Activated naive CD4-positive, alpha-beta T cell treated with anti-CD3 and anti-CD28 coated beads, Interleukin-2, amount 10 ng/mL, durations not matched to agents 7 days and 5 days (primary cell): ENCODE results near the gene KRT76.
"Not testable (repeated sequence)": the region's sequence is repeated elsewhere in the genome, so short reads cannot be mapped to it uniquely, and the experiment has no call there.

Source experiments
- CTCF ChIA-PET: fragments of 350-600 bp; sonication (Branson Sonifier 250); formaldehyde crosslinking; loops from one replicate; lab custom pipeline; 2021; ENCODE audit warnings: antibody characterized with exemption; lab: Charles Lee
- DNase-seq: peaks from one replicate; pipeline ENCODE4 v3.0.0-alpha.2; 2020
- H3K27ac Mint-ChIP-seq: one replicate; pipeline ENCODE4 v1.8.0; 2021; ENCODE audit warnings: mild to moderate bottlenecking, moderate library complexity, mixed read lengths
- H3K27me3 Mint-ChIP-seq: one replicate; pipeline ENCODE4 v1.8.0; 2021; ENCODE audit warnings: mild to moderate bottlenecking, mixed read lengths
- H3K36me3 Mint-ChIP-seq: one replicate; pipeline ENCODE4 v1.8.0; 2021; ENCODE audit warnings: mixed read lengths
- H3K4me1 Mint-ChIP-seq: one replicate; pipeline ENCODE4 v1.8.0; 2021; ENCODE audit warnings: mixed read lengths
- H3K4me3 Mint-ChIP-seq: one replicate; pipeline ENCODE4 v1.8.0; 2021; ENCODE audit warnings: mild to moderate bottlenecking, moderate library complexity, mixed read lengths
- H3K9me3 Mint-ChIP-seq: one replicate; pipeline ENCODE4 v1.8.0; 2021; ENCODE audit warnings: mixed read lengths

Gene KRT76

GRCh38 chr12:52759695-52760094 is 17.4 kb downstream of the KRT76 start:
- H3K9me3 Mint-ChIP-seq = peaks cover 13% of the 10 kb centered on the region
- no peaks in the 10 kb centered on the region for H3K4me1 Mint-ChIP-seq
- H3K4me3 Mint-ChIP-seq = no peak overlapping the region
- CTCF ChIA-PET = interaction anchor here (1.3 to 1.4 kb wide), 2 partner anchors 176 to 178 kb away, joined by 3 to 4 read pairs; no protein-coding TSS in a partner anchor
- peaks cover 9% of the 10 kb centered on the region for H3K27me3 Mint-ChIP-seq
- no peaks in the 10 kb centered on the region for H3K36me3 Mint-ChIP-seq
- DNase-seq = no peak
- no peak overlapping the region for H3K27ac Mint-ChIP-seq

GRCh38 chr12:52759218-52759617 is 17.9 kb downstream of the KRT76 start:
- CTCF ChIA-PET = interaction anchor here (1.3 to 1.4 kb wide), 2 partner anchors 176 to 177 kb away, joined by 3 to 4 read pairs; no protein-coding TSS in a partner anchor
- no peak for DNase-seq
- Mint-ChIP-seq H3K9me3 (peaks cover 13% of the 10 kb centered on the region), H3K4me3 (no peak overlapping the region), H3K36me3 (no peaks in the 10 kb centered on the region), H3K27me3 (peaks cover 9% of the 10 kb centered on the region), H3K4me1 (no peaks in the 10 kb centered on the region), H3K27ac (no peak overlapping the region)

- CTCF ChIA-PET = no interaction called here
- Mint-ChIP-seq H3K4me1 (no peaks in the 10 kb centered on the region), H3K4me3 (no peak overlapping the region), H3K27me3 (peaks cover 15% of the 10 kb centered on the region), H3K36me3 (no peaks in the 10 kb centered on the region), H3K9me3 (peaks cover 13% of the 10 kb centered on the region), H3K27ac (no peak overlapping the region)
- no peak for DNase-seq
These were observed 19.5 kb downstream of the KRT76 start for GRCh38 chr12:52757449-52758176.

GRCh38 chr12:52756281-52756960 is 20.7 kb downstream of the KRT76 start:
- Mint-ChIP-seq H3K9me3 (peaks cover 11% of the 10 kb centered on the region), H3K4me3 (no peak overlapping the region), H3K4me1 (no peaks in the 10 kb centered on the region), H3K27me3 (peaks cover 22% of the 10 kb centered on the region), H3K27ac (no peak overlapping the region), H3K36me3 (no peaks in the 10 kb centered on the region)
- CTCF ChIA-PET = no interaction called here
- DNase-seq = no peak

GRCh38 chr12:52755533-52755932 is 21.6 kb downstream of the KRT76 start:
- Mint-ChIP-seq H3K9me3 (peaks cover 3% of the 10 kb centered on the region), H3K36me3 (no peaks in the 10 kb centered on the region), H3K27ac (no peak overlapping the region), H3K4me3 (no peak overlapping the region), H3K4me1 (no peaks in the 10 kb centered on the region), H3K27me3 (peaks cover 22% of the 10 kb centered on the region)
- CTCF ChIA-PET = no interaction called here
- no peak for DNase-seq

- Mint-ChIP-seq H3K36me3 (no peaks in the 10 kb centered on the region), H3K4me3 (no peak overlapping the region), H3K27me3 (peaks cover 22% of the 10 kb centered on the region), H3K4me1 (no peaks in the 10 kb centered on the region), H3K9me3 (no peaks in the 10 kb centered on the region), H3K27ac (no peak overlapping the region)
- DNase-seq = no peak
- CTCF ChIA-PET = no interaction called here
These were observed 23.0 kb downstream of the KRT76 start for GRCh38 chr12:52754135-52754534.

GRCh38 chr12:52753283-52753682 is 23.9 kb downstream of the KRT76 start:
- CTCF ChIA-PET = no interaction called here
- Mint-ChIP-seq H3K27ac (no peak overlapping the region), H3K9me3 (no peaks in the 10 kb centered on the region), H3K27me3 (peaks cover 28% of the 10 kb centered on the region), H3K36me3 (no peaks in the 10 kb centered on the region), H3K4me3 (no peak overlapping the region), H3K4me1 (peaks cover 6% of the 10 kb centered on the region)
- no peak for DNase-seq

GRCh38 chr12:52752516-52752915 is 24.6 kb downstream of the KRT76 start:
- Mint-ChIP-seq H3K9me3 (no peaks in the 10 kb centered on the region), H3K36me3 (no peaks in the 10 kb centered on the region), H3K4me3 (no peak overlapping the region), H3K27me3 (peaks cover 28% of the 10 kb centered on the region), H3K4me1 (peaks cover 6% of the 10 kb centered on the region), H3K27ac (no peak overlapping the region)
- DNase-seq = no peak
- CTCF ChIA-PET = no interaction called here

- Mint-ChIP-seq H3K36me3 (no peaks in the 10 kb centered on the region), H3K4me3 (no peak overlapping the region), H3K27me3 (peaks cover 28% of the 10 kb centered on the region), H3K4me1 (peaks cover 6% of the 10 kb centered on the region), H3K27ac (no peak overlapping the region), H3K9me3 (no peaks in the 10 kb centered on the region)
- no peak for DNase-seq
- CTCF ChIA-PET = no interaction called here
These were observed 25.4 kb downstream of the KRT76 start for GRCh38 chr12:52751795-52752194.

- H3K9me3 Mint-ChIP-seq, DNase-seq, CTCF ChIA-PET, H3K27ac Mint-ChIP-seq, H3K4me1 Mint-ChIP-seq, H3K36me3 Mint-ChIP-seq, H3K4me3 Mint-ChIP-seq: not testable (repeated sequence)
- peaks cover 26% of the 10 kb centered on the region for H3K27me3 Mint-ChIP-seq
These were observed 26.6 kb downstream of the KRT76 start for GRCh38 chr12:52750532-52750931.

GRCh38 chr12:52749827-52750226 is 27.3 kb downstream of the KRT76 start:
- Mint-ChIP-seq H3K9me3 (no peaks in the 10 kb centered on the region), H3K27me3 (peaks cover 23% of the 10 kb centered on the region), H3K36me3 (no peaks in the 10 kb centered on the region), H3K4me1 (peaks cover 6% of the 10 kb centered on the region), H3K27ac (no peak overlapping the region), H3K4me3 (no peak overlapping the region)
- CTCF ChIA-PET = no interaction called here
- DNase-seq = no peak

- CTCF ChIA-PET = no interaction called here
- Mint-ChIP-seq H3K4me1 (peaks cover 6% of the 10 kb centered on the region), H3K4me3 (no peak overlapping the region)
These were observed 28.6 kb downstream of the KRT76 start for GRCh38 chr12:52748578-52748977.

GRCh38 chr12:52745554-52745953 is 31.6 kb downstream of the KRT76 start:
- CTCF ChIA-PET = no interaction called here
- no peaks in the 10 kb centered on the region for H3K9me3 Mint-ChIP-seq
- H3K27ac Mint-ChIP-seq = no peak overlapping the region
- H3K4me1 Mint-ChIP-seq = peaks cover 6% of the 10 kb centered on the region
- DNase-seq = no peak
- H3K4me3 Mint-ChIP-seq = no peak overlapping the region
- H3K36me3 Mint-ChIP-seq = no peaks in the 10 kb centered on the region
- peaks cover 19% of the 10 kb centered on the region for H3K27me3 Mint-ChIP-seq

More at GRCh38 chr12:52748578-52748977, 28.6 kb downstream of the KRT76 start:
- no peaks in the 10 kb centered on the region for H3K9me3 Mint-ChIP-seq
- no peak for DNase-seq
- peaks cover 29% of the 10 kb centered on the region for H3K27me3 Mint-ChIP-seq
- H3K36me3 Mint-ChIP-seq = no peaks in the 10 kb centered on the region
- no peak overlapping the region for H3K27ac Mint-ChIP-seq

GRCh38 chr12:52744493-52745156 is 32.5 kb downstream of the KRT76 start:
- DNase-seq = no peak

More at GRCh38 chr12:52744493-52745156, 32.5 kb downstream of the KRT76 start:
- CTCF ChIA-PET = no interaction called here
- Mint-ChIP-seq H3K4me1 (peaks cover 6% of the 10 kb centered on the region), H3K27ac (no peak overlapping the region), H3K9me3 (no peaks in the 10 kb centered on the region), H3K27me3 (peaks cover 23% of the 10 kb centered on the region), H3K4me3 (no peak overlapping the region), H3K36me3 (no peaks in the 10 kb centered on the region)
